SK-N-SH treated with all-trans-retinoic acid at 6 μM for 48 hours (cell line): ENCODE measurements around the gene PTGES.

Source experiments
- ATAC-seq: fragments of 200-7000 bp; cut with Tn5 transposase; 3 replicates; pipeline ENCODE4 v1.9.1; 2020; ENCODE audit warnings: mild to moderate bottlenecking, moderate library complexity
- ARNTL ChIP-seq: fragments of 450-650 bp; formaldehyde crosslinking; IDR thresholded peaks from 2 replicates; pipeline ENCODE4 v1.5.0; 2020; ENCODE audit warnings: low read depth, mild to moderate bottlenecking, moderate library complexity, borderline replicate concordance
- BACH2 ChIP-seq: fragments of 250-450 bp; sonication (Bioruptor Pico); IDR thresholded peaks from 2 replicates; pipeline ENCODE4 v1.9.0; 2021; ENCODE audit warnings: mild to moderate bottlenecking, borderline replicate concordance
- CSDC2 ChIP-seq: fragments of 250-450 bp; sonication (Bioruptor Pico); IDR thresholded peaks from 2 replicates; pipeline ENCODE4 v1.5.0; 2020; ENCODE audit warnings: mild to moderate bottlenecking, moderate library complexity
- ESRRG ChIP-seq: fragments of 250-450 bp; sonication (Bioruptor Pico); IDR thresholded peaks from 2 replicates; pipeline ENCODE4 v1.6.1; 2021; ENCODE audit warnings: mild to moderate bottlenecking
- GLIS3 ChIP-seq: fragments of 250-450 bp; sonication (Bioruptor Pico); IDR thresholded peaks from 2 replicates; pipeline ENCODE4 v1.5.0; 2020; ENCODE audit warnings: mild to moderate bottlenecking, moderate library complexity
- ISL1 ChIP-seq: fragments of 250-450 bp; sonication (Bioruptor Pico); IDR thresholded peaks from 2 replicates; pipeline ENCODE4 v2.1.2; 2022; ENCODE audit warnings: mild to moderate bottlenecking, moderate library complexity
- OSR1 ChIP-seq: fragments of 250-450 bp; sonication (Bioruptor Pico); IDR thresholded peaks from 2 replicates; pipeline ENCODE4 v1.8.0; 2022; ENCODE audit warnings: moderate library complexity, mild to moderate bottlenecking, inconsistent platforms
- PPARA ChIP-seq: fragments of 250-450 bp; sonication (Bioruptor Pico); IDR thresholded peaks from 2 replicates; pipeline ENCODE4 v1.5.0; 2020; ENCODE audit warnings: mild to moderate bottlenecking, borderline replicate concordance
- RARB ChIP-seq: fragments of 250-450 bp; sonication (Bioruptor Pico); IDR thresholded peaks from 2 replicates; pipeline ENCODE4 v1.8.0; 2021; ENCODE audit warnings: mild to moderate bottlenecking, moderate library complexity
- TCF4 ChIP-seq: fragments of 250-450 bp; sonication (Bioruptor Pico); IDR thresholded peaks from 2 replicates; pipeline ENCODE4 v1.8.0; 2021; ENCODE audit warnings: mild to moderate bottlenecking, moderate library complexity, borderline replicate concordance
- TOX ChIP-seq: fragments of 250-450 bp; sonication (Bioruptor Pico); IDR thresholded peaks from 2 replicates; pipeline ENCODE4 v1.8.0; 2021; ENCODE audit warnings: mild to moderate bottlenecking, moderate library complexity, borderline replicate concordance
- ZC3H10 ChIP-seq: fragments of 250-450 bp; sonication (Bioruptor Pico); IDR thresholded peaks from 2 replicates; pipeline ENCODE4 v1.5.1; 2021; ENCODE audit warnings: mild to moderate bottlenecking, moderate library complexity
- ZFP3 ChIP-seq: fragments of 250-450 bp; sonication (Bioruptor Pico); IDR thresholded peaks from 2 replicates; pipeline ENCODE4 v1.5.0; 2020; ENCODE audit warnings: mild to moderate bottlenecking, moderate library complexity
- ZFP30 ChIP-seq: fragments of 450-650 bp; formaldehyde crosslinking; IDR thresholded peaks from 2 replicates; pipeline ENCODE4 v1.5.0; 2022; ENCODE audit warnings: mild to moderate bottlenecking, moderate library complexity
- ZNF565 ChIP-seq: fragments of 450-650 bp; formaldehyde crosslinking; conservative IDR thresholded peaks from 2 replicates; pipeline ENCODE4 v1.5.0; 2020; ENCODE audit warnings: low read depth, mild to moderate bottlenecking, moderate library complexity
- ZNF70 ChIP-seq: fragments of 450-650 bp; formaldehyde crosslinking; IDR thresholded peaks from 2 replicates; pipeline ENCODE4 v1.5.0; 2020; ENCODE audit warnings: mild to moderate bottlenecking, moderate library complexity
- ZNF8 ChIP-seq: fragments of 450-650 bp; formaldehyde crosslinking; IDR thresholded peaks from 2 replicates; pipeline ENCODE4 v1.5.0; 2020; ENCODE audit warnings: mild to moderate bottlenecking, moderate library complexity
- TF ChIP-seq, protein P1 (sequence below): fragments of 250-450 bp; sonication (Bioruptor Pico); IDR thresholded peaks from 2 replicates; pipeline ENCODE4 v1.8.0; 2021; ENCODE audit warnings: low read depth, mild to moderate bottlenecking, moderate library complexity, borderline replicate concordance
- TF ChIP-seq, protein P2 (sequence below): fragments of 250-450 bp; sonication (Bioruptor Pico); IDR thresholded peaks from 2 replicates; pipeline ENCODE4 v1.5.1; 2021; ENCODE audit warnings: mild to moderate bottlenecking, moderate library complexity
- TF ChIP-seq, protein P3 (sequence below): fragments of 250-450 bp; sonication (Bioruptor Pico); IDR thresholded peaks from 2 replicates; pipeline ENCODE4 v1.5.1; 2020; ENCODE audit warnings: low read depth, mild to moderate bottlenecking, moderate library complexity
- TF ChIP-seq, protein P4 (sequence below): fragments of 250-450 bp; sonication (Bioruptor Pico); IDR thresholded peaks from 2 replicates; pipeline ENCODE4 v1.8.0; 2020; ENCODE audit warnings: mild to moderate bottlenecking, moderate library complexity, borderline replicate concordance
- TF ChIP-seq, protein P5 (sequence below): fragments of 250-450 bp; sonication (Bioruptor Pico); IDR thresholded peaks from 2 replicates; pipeline ENCODE4 v1.5.0; 2020; ENCODE audit warnings: mild to moderate bottlenecking, moderate library complexity

The PTGES gene

DNA sequence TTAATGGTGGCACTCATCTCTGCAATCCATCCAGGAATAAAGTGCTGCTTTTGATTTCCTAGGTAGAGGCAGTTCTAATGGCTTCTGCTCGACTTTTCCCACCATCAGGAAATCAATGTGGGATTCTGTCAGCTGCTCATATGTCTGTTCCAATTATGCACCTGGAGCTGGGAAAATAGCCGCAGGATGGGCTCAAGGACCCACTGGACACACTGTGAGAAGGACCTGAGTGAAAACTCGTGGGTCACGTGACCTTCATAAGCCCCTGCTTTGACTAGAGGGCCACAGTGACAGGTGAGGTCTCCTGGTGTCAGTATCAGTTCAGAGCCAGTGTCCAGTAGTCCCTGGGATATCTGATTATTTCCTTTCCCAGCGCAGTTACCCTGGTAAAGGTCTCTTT, 17.9 kb upstream of the PTGES start:
- ATAC-seq: no peak
- TF ChIP-seq PPARA (CRISPR knock-in tag): no peak
- TF ChIP-seq, protein P1, sequence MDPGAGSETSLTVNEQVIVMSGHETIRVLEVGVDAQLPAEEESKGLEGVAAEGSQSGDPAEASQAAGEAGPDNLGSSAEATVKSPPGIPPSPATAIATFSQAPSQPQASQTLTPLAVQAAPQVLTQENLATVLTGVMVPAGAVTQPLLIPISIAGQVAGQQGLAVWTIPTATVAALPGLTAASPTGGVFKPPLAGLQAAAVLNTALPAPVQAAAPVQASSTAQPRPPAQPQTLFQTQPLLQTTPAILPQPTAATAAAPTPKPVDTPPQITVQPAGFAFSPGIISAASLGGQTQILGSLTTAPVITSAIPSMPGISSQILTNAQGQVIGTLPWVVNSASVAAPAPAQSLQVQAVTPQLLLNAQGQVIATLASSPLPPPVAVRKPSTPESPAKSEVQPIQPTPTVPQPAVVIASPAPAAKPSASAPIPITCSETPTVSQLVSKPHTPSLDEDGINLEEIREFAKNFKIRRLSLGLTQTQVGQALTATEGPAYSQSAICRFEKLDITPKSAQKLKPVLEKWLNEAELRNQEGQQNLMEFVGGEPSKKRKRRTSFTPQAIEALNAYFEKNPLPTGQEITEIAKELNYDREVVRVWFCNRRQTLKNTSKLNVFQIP (CRISPR knock-in tag): no peak
- no peak for TF ChIP-seq ARNTL (CRISPR knock-in tag)
- no peak for TF ChIP-seq CSDC2 (CRISPR knock-in tag)
- TF ChIP-seq, protein P2, sequence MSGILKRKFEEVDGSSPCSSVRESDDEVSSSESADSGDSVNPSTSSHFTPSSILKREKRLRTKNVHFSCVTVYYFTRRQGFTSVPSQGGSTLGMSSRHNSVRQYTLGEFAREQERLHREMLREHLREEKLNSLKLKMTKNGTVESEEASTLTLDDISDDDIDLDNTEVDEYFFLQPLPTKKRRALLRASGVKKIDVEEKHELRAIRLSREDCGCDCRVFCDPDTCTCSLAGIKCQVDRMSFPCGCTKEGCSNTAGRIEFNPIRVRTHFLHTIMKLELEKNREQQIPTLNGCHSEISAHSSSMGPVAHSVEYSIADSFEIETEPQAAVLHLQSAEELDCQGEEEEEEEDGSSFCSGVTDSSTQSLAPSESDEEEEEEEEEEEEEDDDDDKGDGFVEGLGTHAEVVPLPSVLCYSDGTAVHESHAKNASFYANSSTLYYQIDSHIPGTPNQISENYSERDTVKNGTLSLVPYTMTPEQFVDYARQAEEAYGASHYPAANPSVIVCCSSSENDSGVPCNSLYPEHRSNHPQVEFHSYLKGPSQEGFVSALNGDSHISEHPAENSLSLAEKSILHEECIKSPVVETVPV (CRISPR knock-in tag): no peak
- no peak for TF ChIP-seq GLIS3 (CRISPR knock-in tag)
- no peak for TF ChIP-seq TCF4 (CRISPR knock-in tag)
- no peak for TF ChIP-seq BACH2 (CRISPR knock-in tag)
- TF ChIP-seq, protein P3, sequence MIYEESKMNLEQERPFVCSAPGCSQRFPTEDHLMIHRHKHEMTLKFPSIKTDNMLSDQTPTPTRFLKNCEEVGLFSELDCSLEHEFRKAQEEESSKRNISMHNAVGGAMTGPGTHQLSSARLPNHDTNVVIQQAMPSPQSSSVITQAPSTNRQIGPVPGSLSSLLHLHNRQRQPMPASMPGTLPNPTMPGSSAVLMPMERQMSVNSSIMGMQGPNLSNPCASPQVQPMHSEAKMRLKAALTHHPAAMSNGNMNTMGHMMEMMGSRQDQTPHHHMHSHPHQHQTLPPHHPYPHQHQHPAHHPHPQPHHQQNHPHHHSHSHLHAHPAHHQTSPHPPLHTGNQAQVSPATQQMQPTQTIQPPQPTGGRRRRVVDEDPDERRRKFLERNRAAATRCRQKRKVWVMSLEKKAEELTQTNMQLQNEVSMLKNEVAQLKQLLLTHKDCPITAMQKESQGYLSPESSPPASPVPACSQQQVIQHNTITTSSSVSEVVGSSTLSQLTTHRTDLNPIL (CRISPR knock-in tag): no peak
- TF ChIP-seq ZNF565 (CRISPR knock-in tag): no peak
- no peak for TF ChIP-seq ESRRG (CRISPR knock-in tag)

DNA sequence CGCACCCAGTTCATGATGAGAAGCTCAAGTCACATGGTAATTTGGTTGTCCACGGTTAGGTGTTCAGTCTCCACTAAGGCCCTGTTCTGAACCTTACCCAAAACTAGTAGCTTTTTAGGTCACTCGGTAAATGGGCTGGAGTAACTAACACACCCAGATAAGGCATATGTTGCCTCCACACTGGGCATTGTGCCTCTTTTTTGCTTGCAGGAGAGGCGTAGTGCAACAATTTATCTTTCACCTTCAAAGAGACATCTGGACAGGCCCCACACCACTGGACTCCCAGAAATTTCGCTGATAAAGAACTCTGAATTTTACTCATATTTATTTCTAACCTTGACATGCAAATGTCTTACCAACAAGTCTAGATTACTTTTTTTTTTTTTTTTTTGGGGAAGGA, 16.8 kb upstream of the PTGES start:
- no peak for ATAC-seq
- no peak for TF ChIP-seq ZNF70 (CRISPR knock-in tag)
- TF ChIP-seq, protein P4, sequence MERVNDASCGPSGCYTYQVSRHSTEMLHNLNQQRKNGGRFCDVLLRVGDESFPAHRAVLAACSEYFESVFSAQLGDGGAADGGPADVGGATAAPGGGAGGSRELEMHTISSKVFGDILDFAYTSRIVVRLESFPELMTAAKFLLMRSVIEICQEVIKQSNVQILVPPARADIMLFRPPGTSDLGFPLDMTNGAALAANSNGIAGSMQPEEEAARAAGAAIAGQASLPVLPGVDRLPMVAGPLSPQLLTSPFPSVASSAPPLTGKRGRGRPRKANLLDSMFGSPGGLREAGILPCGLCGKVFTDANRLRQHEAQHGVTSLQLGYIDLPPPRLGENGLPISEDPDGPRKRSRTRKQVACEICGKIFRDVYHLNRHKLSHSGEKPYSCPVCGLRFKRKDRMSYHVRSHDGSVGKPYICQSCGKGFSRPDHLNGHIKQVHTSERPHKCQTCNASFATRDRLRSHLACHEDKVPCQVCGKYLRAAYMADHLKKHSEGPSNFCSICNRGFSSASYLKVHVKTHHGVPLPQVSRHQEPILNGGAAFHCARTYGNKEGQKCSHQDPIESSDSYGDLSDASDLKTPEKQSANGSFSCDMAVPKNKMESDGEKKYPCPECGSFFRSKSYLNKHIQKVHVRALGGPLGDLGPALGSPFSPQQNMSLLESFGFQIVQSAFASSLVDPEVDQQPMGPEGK (CRISPR knock-in tag): no peak
- no peak for TF ChIP-seq ZFP30 (CRISPR knock-in tag)
- no peak for TF ChIP-seq ZFP3 (CRISPR knock-in tag)
- TF ChIP-seq TCF4 (CRISPR knock-in tag): no peak
- no peak for TF ChIP-seq ISL1 (CRISPR knock-in tag)
- TF ChIP-seq ZC3H10 (CRISPR knock-in tag): no peak
- TF ChIP-seq, protein P5, sequence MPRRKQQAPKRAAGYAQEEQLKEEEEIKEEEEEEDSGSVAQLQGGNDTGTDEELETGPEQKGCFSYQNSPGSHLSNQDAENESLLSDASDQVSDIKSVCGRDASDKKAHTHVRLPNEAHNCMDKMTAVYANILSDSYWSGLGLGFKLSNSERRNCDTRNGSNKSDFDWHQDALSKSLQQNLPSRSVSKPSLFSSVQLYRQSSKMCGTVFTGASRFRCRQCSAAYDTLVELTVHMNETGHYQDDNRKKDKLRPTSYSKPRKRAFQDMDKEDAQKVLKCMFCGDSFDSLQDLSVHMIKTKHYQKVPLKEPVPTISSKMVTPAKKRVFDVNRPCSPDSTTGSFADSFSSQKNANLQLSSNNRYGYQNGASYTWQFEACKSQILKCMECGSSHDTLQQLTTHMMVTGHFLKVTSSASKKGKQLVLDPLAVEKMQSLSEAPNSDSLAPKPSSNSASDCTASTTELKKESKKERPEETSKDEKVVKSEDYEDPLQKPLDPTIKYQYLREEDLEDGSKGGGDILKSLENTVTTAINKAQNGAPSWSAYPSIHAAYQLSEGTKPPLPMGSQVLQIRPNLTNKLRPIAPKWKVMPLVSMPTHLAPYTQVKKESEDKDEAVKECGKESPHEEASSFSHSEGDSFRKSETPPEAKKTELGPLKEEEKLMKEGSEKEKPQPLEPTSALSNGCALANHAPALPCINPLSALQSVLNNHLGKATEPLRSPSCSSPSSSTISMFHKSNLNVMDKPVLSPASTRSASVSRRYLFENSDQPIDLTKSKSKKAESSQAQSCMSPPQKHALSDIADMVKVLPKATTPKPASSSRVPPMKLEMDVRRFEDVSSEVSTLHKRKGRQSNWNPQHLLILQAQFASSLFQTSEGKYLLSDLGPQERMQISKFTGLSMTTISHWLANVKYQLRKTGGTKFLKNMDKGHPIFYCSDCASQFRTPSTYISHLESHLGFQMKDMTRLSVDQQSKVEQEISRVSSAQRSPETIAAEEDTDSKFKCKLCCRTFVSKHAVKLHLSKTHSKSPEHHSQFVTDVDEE: no peak
- TF ChIP-seq ESRRG (CRISPR knock-in tag): no peak
- no peak for TF ChIP-seq OSR1
- TF ChIP-seq TOX (CRISPR knock-in tag): no peak
- TF ChIP-seq, protein P1 (CRISPR knock-in tag): no peak
- TF ChIP-seq, protein P2 (CRISPR knock-in tag): no peak
- no peak for TF ChIP-seq CSDC2 (CRISPR knock-in tag)
- TF ChIP-seq, protein P3 (CRISPR knock-in tag): no peak
- no peak for TF ChIP-seq ARNTL (CRISPR knock-in tag)
- TF ChIP-seq ZNF8 (CRISPR knock-in tag): no peak
- TF ChIP-seq PPARA (CRISPR knock-in tag): no peak
- TF ChIP-seq BACH2 (CRISPR knock-in tag): no peak
- no peak for TF ChIP-seq RARB (CRISPR knock-in tag)
